Measurements from ENCODE around the gene PANK4.

DNA sequence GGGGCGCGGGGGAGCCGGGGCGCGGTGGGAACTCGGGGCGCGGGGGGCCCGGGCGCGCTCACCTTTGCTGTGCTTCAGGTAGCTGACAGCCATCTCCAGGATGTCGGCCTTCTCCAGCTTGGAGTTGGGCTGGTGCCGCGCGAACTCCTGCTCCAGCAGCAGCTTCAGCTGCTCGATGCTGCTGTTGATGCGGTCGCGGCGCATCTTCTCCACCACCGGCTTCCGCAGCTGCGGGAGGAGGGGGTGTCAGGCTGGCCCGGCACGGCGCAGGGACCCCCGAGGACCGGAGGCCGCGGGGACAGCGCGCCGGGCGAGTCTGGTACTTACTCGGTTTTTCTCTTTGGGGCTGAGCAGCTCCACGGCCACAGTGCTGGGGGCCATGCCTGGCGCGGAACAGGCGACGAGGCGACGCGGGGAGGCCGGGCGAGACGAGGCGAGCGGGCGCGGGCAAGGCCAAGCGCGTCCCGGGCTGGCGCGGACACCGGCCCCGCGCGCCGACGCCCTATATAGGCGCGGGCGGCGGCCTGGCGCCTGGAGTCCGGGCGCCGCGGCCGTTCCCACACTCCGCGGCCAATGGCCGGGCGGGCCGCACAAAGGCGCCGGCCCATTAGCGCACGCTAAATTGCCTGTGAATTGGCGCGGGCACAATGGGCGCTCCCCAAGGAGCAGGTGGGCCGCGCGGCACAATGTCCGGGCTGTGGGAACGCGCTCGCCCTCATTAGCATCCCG is 3.6 kb upstream of the PANK4 start, which contains the start of gene HES5:
- TF ChIP-seq, protein P1, sequence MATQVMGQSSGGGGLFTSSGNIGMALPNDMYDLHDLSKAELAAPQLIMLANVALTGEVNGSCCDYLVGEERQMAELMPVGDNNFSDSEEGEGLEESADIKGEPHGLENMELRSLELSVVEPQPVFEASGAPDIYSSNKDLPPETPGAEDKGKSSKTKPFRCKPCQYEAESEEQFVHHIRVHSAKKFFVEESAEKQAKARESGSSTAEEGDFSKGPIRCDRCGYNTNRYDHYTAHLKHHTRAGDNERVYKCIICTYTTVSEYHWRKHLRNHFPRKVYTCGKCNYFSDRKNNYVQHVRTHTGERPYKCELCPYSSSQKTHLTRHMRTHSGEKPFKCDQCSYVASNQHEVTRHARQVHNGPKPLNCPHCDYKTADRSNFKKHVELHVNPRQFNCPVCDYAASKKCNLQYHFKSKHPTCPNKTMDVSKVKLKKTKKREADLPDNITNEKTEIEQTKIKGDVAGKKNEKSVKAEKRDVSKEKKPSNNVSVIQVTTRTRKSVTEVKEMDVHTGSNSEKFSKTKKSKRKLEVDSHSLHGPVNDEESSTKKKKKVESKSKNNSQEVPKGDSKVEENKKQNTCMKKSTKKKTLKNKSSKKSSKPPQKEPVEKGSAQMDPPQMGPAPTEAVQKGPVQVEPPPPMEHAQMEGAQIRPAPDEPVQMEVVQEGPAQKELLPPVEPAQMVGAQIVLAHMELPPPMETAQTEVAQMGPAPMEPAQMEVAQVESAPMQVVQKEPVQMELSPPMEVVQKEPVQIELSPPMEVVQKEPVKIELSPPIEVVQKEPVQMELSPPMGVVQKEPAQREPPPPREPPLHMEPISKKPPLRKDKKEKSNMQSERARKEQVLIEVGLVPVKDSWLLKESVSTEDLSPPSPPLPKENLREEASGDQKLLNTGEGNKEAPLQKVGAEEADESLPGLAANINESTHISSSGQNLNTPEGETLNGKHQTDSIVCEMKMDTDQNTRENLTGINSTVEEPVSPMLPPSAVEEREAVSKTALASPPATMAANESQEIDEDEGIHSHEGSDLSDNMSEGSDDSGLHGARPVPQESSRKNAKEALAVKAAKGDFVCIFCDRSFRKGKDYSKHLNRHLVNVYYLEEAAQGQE (IDR thresholded peaks at IDR 0.05; ENCODE audit: low read depth) = no peak
- no peak for TF ChIP-seq YY1 (IDR thresholded peaks at IDR 0.05; ENCODE audit: low read depth)
- TF ChIP-seq, protein P2, sequence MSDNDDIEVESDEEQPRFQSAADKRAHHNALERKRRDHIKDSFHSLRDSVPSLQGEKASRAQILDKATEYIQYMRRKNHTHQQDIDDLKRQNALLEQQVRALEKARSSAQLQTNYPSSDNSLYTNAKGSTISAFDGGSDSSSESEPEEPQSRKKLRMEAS (IDR thresholded peaks at IDR 0.05) = no peak
- no peak for TF ChIP-seq ZBTB7A (IDR thresholded peaks at IDR 0.05; ENCODE audit: low read depth)
- no peak for TF ChIP-seq TEAD4 (IDR thresholded peaks at IDR 0.05)
